HEK293 (cell line): ENCODE data around the gene PRCP.

Experiments
- CTCF ChIA-PET: fragments of 350-600 bp; formaldehyde crosslinking; extraction: SDS; loops from one replicate; lab custom pipeline; 2021; ENCODE audit warnings: antibody characterized with exemption; lab: Yijun Ruan, JAX
- POLR2A ChIA-PET: fragments of 300-600 bp; formaldehyde crosslinking; extraction: SDS; loops from one replicate; lab custom pipeline; 2020; ENCODE audit warnings: antibody characterized with exemption, inconsistent platforms; lab: Yijun Ruan, JAX
- H3K27ac ChIP-seq: fragments of 200-500 bp; sonication (Bioruptor generic); 2 replicates; pipeline ENCODE4 v1.5.1; 2014; ENCODE audit warnings: low read depth, low read length, control low read depth, inconsistent platforms; ENCODE audit errors: extremely low read depth
- H3K36me3 ChIP-seq, 2 experiments: fragments of 200-500 bp in 1 of 2; sonication (Bioruptor generic) in 1 of 2; 1 replicate in 1 of 2; 2 replicates in 1 of 2; pipeline ENCODE4 v1.5.1; 2014 to 2017; ENCODE audit warnings: inconsistent platforms in 2 of 2, low read length in 2 of 2; ENCODE audit not compliant: control insufficient read depth in 2 of 2, insufficient read depth in 1 of 2
- H3K4me1 ChIP-seq: fragments of 200-500 bp; sonication (Bioruptor generic); 2 replicates; pipeline ENCODE4 v1.5.1; 2014; ENCODE audit warnings: mild to moderate bottlenecking, low read length, inconsistent platforms; ENCODE audit not compliant: control insufficient read depth, insufficient read depth
- H3K4me3 ChIP-seq: 2 replicates; pipeline ENCODE4 v1.5.1; 2011; ENCODE audit warnings: low read depth, mild to moderate bottlenecking, control low read depth, low read length, moderate library complexity
- H3K9me3 ChIP-seq: fragments of 200-500 bp; sonication (Bioruptor generic); 2 replicates; pipeline ENCODE4 v1.5.1; 2014; ENCODE audit warnings: low read depth, low read length, inconsistent platforms; ENCODE audit not compliant: control insufficient read depth, insufficient read depth
- BCL11B ChIP-seq: fragments of 450-650 bp; formaldehyde crosslinking; IDR thresholded peaks from 2 replicates; pipeline ENCODE4 v1.5.1; 2016; ENCODE audit warnings: low read depth, missing biosample characterization, missing genetic modification characterization
- EGR2 ChIP-seq: fragments of 450-650 bp; formaldehyde crosslinking; IDR thresholded peaks from 2 replicates; pipeline ENCODE4 v1.5.1; 2016; ENCODE audit warnings: low read depth, missing biosample characterization, missing genetic modification characterization
- MEIS1 ChIP-seq: sonication (generic); formaldehyde crosslinking; IDR thresholded peaks from 2 replicates; pipeline ENCODE4 v1.8.1; 2022; ENCODE audit warnings: missing genetic modification reagents, mild to moderate bottlenecking, borderline replicate concordance
- ZBTB10 ChIP-seq: fragments of 450-650 bp; formaldehyde crosslinking; IDR thresholded peaks from 2 replicates; pipeline ENCODE4 v1.5.1; 2016; ENCODE audit warnings: missing biosample characterization, missing genetic modification characterization
- ZBTB11 ChIP-seq: fragments of 450-650 bp; formaldehyde crosslinking; conservative IDR thresholded peaks from 2 replicates; pipeline ENCODE4 v1.5.1; 2016; ENCODE audit warnings: low read depth, missing biosample characterization, missing genetic modification characterization
- ZBTB20 ChIP-seq: fragments of 450-650 bp; formaldehyde crosslinking; IDR thresholded peaks from 2 replicates; pipeline ENCODE4 v1.5.1; 2016; ENCODE audit warnings: missing biosample characterization, missing genetic modification characterization
- ZNF18 ChIP-seq: fragments of 450-650 bp; formaldehyde crosslinking; IDR thresholded peaks from 2 replicates; pipeline ENCODE4 v1.5.1; 2016; ENCODE audit warnings: missing biosample characterization, missing genetic modification characterization
- ZNF239 ChIP-seq: fragments of 450-650 bp; formaldehyde crosslinking; IDR thresholded peaks from 2 replicates; pipeline ENCODE4 v1.5.1; 2016; ENCODE audit warnings: missing biosample characterization, missing genetic modification characterization
- ZNF324 ChIP-seq: fragments of 450-650 bp; formaldehyde crosslinking; IDR thresholded peaks from 2 replicates; pipeline ENCODE4 v1.5.1; 2016; ENCODE audit warnings: missing biosample characterization, missing genetic modification characterization
- ZNF391 ChIP-seq: fragments of 450-650 bp; formaldehyde crosslinking; IDR thresholded peaks from 2 replicates; pipeline ENCODE4 v1.5.1; 2016; ENCODE audit warnings: low read depth, missing biosample characterization, missing genetic modification characterization, borderline replicate concordance
- ZNF394 ChIP-seq: fragments of 450-650 bp; formaldehyde crosslinking; IDR thresholded peaks from 2 replicates; pipeline ENCODE4 v1.5.1; 2016; ENCODE audit warnings: missing biosample characterization, missing genetic modification characterization, mild to moderate bottlenecking, moderate library complexity, borderline replicate concordance
- ZNF518A ChIP-seq: fragments of 450-650 bp; formaldehyde crosslinking; conservative IDR thresholded peaks from 2 replicates; pipeline ENCODE4 v1.5.1; 2016; ENCODE audit warnings: low read depth, missing biosample characterization, missing genetic modification characterization
- ZNF560 ChIP-seq: fragments of 450-650 bp; formaldehyde crosslinking; IDR thresholded peaks from 2 replicates; pipeline ENCODE4 v1.5.1; 2017; ENCODE audit warnings: missing biosample characterization, missing genetic modification characterization, borderline replicate concordance
- ZNF585B ChIP-seq: fragments of 450-650 bp; formaldehyde crosslinking; IDR thresholded peaks from 2 replicates; pipeline ENCODE4 v1.5.1; 2016; ENCODE audit warnings: missing biosample characterization, missing genetic modification characterization
- ZNF610 ChIP-seq: fragments of 450-650 bp; formaldehyde crosslinking; IDR thresholded peaks from 2 replicates; pipeline ENCODE4 v1.5.1; 2016; ENCODE audit warnings: missing biosample characterization, missing genetic modification characterization, borderline replicate concordance
- ZNF704 ChIP-seq: fragments of 450-650 bp; formaldehyde crosslinking; IDR thresholded peaks from 2 replicates; pipeline ENCODE4 v1.5.1; 2016; ENCODE audit warnings: missing biosample characterization, missing genetic modification characterization
- ZNF791 ChIP-seq: fragments of 450-650 bp; formaldehyde crosslinking; IDR thresholded peaks from 2 replicates; pipeline ENCODE4 v1.5.1; 2016; ENCODE audit warnings: missing biosample characterization, missing genetic modification characterization
- ZNF830 ChIP-seq: fragments of 450-650 bp; IDR thresholded peaks from 2 replicates; pipeline ENCODE4 v1.5.0; 2018; ENCODE audit warnings: missing biosample characterization, missing genetic modification characterization, low read depth, mild to moderate bottlenecking, moderate library complexity
- ZSCAN30 ChIP-seq: fragments of 450-650 bp; IDR thresholded peaks from 2 replicates; pipeline ENCODE4 v1.5.1; 2018; ENCODE audit warnings: missing biosample characterization, mild to moderate bottlenecking, missing genetic modification characterization, moderate library complexity

Gene PRCP

GRCh38 chr11:82786836-82787235 is 113.4 kb downstream of the PRCP start (continued):
- no peak for TF ChIP-seq ZNF560 (tag by site-specific recombination)
- no peak for TF ChIP-seq ZNF239

- CTCF ChIA-PET: interaction anchor here (0.6 to 6.0 kb wide), 2 partner anchors 12 to 1141 kb away, joined by 3 to 47 read pairs; no protein-coding TSS in a partner anchor
- H3K36me3 ChIP-seq: no peaks in the 10 kb centered on the region
- no peak for TF ChIP-seq EGR2 (tag by site-specific recombination)
- TF ChIP-seq ZNF394 (tag by site-specific recombination): no peak
- no peak for TF ChIP-seq ZNF704 (tag by site-specific recombination)
- no peak for TF ChIP-seq ZNF324 (tag by site-specific recombination)
- no peak for TF ChIP-seq ZNF791 (tag by site-specific recombination)
- no peak for TF ChIP-seq ZSCAN30 (tag by site-specific recombination)
- TF ChIP-seq ZNF18: no peak
- TF ChIP-seq ZNF610: no peak
- no peak for TF ChIP-seq ZNF391 (tag by site-specific recombination)
- no peak for TF ChIP-seq ZBTB11 (tag by site-specific recombination)
- TF ChIP-seq ZNF830: no peak
- no peak for TF ChIP-seq MEIS1 (CRISPR knock-in tag)
- TF ChIP-seq ZNF585B: no peak
- no peak for TF ChIP-seq ZBTB20 (tag by site-specific recombination)
- TF ChIP-seq ZNF518A (tag by site-specific recombination): no peak
- no peak for TF ChIP-seq ZBTB10 (tag by site-specific recombination)
- TF ChIP-seq BCL11B (tag by site-specific recombination): no peak
- H3K4me1 ChIP-seq: no peaks in the 10 kb centered on the region
- H3K27ac ChIP-seq: no peak overlapping the region
- no peaks in the 10 kb centered on the region for H3K9me3 ChIP-seq
- H3K4me3 ChIP-seq: no peak overlapping the region
- POLR2A ChIA-PET: no interaction called here
Measured at GRCh38 chr11:82786001-82786400, 114.2 kb downstream of the PRCP start.
